NCI-H82 treated with DMSO at 0.1 percent for 48 hours (cell line): ENCODE data around the gene ATIC.
"Not testable (repeated sequence)": the region's sequence is repeated elsewhere in the genome, so short reads cannot be mapped to it uniquely, and the experiment has no call there.

ENCODE experiments used
- DNase-seq: peaks from one replicate; lab custom pipeline; 2025; ENCODE audit not compliant: unreplicated experiment; lab: John Stamatoyannopoulos, UW

The ATIC gene

GRCh38 chr2:215311625-215312396 lies at the start of gene ATIC:
Gene ATIC (plus strand): TSS chr2:215312059. CDS start chr2:215312143, 84 bp downstream.
- peak; percentile 87 for DNase-seq

- no peak for DNase-seq
These were observed 49.6 kb upstream of the ATIC start for GRCh38 chr2:215262303-215262702.

DNA sequence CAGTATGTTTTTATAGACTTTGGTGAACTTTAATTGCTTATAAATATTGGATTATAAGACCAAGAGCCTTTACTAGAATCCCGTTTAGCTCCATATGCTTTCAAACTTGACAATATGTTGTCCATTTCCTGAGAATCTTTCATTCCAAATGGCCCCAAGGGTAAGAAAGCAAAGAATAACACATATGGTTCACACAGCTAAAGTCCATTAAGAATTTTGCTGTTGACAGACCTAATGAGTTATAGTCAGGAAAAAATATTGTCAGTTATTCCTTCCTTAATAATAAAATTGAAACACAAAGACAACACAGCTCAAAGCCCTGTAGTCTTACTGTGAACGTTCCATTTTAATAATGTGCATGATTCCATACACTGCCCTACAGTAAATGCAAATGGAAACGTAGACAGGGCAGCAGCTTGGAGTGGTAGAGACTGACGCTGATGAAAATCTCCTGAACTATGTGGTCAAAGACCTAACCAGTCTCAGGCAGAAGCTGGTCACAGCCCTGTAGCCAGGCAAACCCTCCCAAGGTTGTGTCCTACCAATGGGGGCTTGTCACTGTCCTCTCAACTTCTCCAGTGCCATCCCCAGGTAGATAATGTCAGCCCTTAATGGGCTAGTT lies 49.0 kb upstream of the ATIC start:
- no peak for DNase-seq

GRCh38 chr2:215264374-215264773 lies 47.5 kb upstream of the ATIC start:
- DNase-seq, result no peak

GRCh38 chr2:215269397-215270117 lies 42.3 kb upstream of the ATIC start:
- peak; percentile 63 for DNase-seq

- DNase-seq, result no peak
These were observed 41.8 kb upstream of the ATIC start for GRCh38 chr2:215270118-215270451.

- no peak for DNase-seq
These were observed 40.4 kb upstream of the ATIC start for GRCh38 chr2:215271446-215271845.

- DNase-seq, result no peak
These were observed 38.9 kb upstream of the ATIC start for GRCh38 chr2:215272918-215273317.

GRCh38 chr2:215274829-215275228 lies 37.0 kb upstream of the ATIC start:
- peak; percentile 26 for DNase-seq

DNA sequence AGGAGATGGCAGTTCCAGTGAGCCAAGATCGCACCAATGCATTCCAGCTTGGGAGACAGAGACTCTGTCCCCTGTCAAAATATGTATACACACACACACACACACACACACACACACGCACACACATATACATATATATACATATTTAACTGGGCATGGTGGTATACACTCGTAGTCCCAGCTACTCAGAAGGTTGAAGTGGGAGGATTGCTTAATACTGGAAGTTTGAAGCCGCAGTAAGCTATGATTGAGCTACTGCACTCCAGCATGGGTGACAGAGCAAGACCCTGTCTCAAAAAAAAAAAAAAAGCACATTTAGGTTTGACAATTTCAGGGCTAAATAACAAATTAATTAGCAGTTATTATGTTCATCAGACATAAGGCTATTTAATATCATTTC lies 36.0 kb upstream of the ATIC start:
- no peak for DNase-seq

GRCh38 chr2:215277944-215278343 lies 33.9 kb upstream of the ATIC start:
- no peak for DNase-seq

GRCh38 chr2:215280326-215280725 lies 31.5 kb upstream of the ATIC start:
- DNase-seq, result no peak

GRCh38 chr2:215283221-215283620 lies 28.6 kb upstream of the ATIC start:
- DNase-seq, result no peak

GRCh38 chr2:215286309-215286708 lies 25.6 kb upstream of the ATIC start:
- no peak for DNase-seq

GRCh38 chr2:215288112-215288815 lies 23.6 kb upstream of the ATIC start:
- DNase-seq, result no peak

DNA sequence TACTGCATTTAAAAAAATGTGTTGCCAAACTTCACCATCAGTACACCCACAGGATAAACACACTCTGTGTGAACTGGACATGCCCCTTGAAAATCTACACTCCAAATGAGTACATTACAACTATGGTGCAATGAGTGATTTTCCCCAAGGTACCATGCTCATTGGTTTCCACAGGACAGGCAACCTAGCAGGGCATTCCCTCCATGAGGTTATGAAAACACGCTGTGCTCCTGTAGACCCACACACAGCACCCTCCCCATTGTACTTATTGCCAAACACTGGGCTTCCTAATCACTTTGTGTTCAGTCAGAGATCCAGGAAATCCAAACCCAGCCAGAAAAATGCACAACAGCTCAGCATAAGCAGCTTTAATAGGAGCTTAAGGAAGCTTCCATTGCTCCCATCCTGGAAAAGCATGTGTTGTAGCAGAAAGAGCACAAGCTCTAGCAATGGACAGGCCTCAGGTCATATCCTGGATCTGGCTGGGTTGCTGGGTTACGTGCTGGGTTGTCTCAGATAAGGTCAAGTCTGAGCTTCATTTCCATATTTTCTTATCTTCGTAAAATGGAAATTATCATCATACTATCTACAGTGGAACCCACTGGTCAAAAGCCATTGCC lies 20.8 kb upstream of the ATIC start:
- DNase-seq, result peak; percentile 72

- DNase-seq, result no peak
These were observed 18.0 kb upstream of the ATIC start for GRCh38 chr2:215293879-215294278.

DNA sequence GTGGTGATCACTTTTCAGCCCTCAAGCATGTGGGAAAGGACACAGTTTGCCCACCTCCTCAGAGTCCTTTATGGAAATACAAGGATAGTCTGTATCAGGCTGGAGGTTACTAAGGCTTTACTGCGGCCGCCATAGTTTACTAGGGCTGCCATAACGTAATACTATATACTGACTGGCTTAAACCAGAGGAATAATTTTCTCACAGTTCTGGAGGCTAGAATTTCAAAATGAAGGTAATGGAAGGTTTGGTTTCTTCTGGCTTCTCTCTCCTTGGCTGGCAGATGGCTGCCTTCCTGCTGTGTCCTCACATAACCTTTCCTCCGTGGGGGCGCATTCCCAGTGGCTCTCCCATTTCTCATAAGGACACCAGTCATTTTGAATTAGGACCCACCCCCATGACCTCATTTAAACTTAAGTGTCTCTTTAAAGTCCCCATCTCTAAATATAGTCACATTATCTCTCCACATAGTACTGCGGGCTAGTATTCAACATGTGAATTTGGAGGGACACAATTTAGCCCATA lies 12.5 kb upstream of the ATIC start:
- DNase-seq, result peak; percentile 36

GRCh38 chr2:215301994-215302393 lies 9.9 kb upstream of the ATIC start:
- no peak for DNase-seq

DNA sequence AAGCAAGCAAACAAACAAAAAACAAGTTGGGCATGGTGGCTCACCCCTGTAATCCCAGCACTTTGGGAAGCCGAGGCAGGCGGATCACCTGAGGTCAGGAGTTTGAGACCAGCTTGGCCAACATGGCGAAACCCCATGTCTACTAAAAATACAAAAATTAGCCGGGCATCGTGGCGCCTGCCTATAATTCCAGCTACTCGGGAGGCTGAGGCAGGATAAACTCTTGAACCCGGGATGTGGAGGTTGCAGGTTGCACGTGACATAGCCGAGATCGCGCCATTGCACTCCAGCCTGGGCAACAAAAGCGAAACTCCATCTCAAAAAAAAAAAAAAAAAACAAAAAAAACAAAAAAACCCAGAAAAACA lies 617 bp upstream of the ATIC start:
- DNase-seq, result not testable (repeated sequence)

- no peak for DNase-seq
These were observed 1.4 kb downstream of the ATIC start for GRCh38 chr2:215313255-215313613.
